Measurements from ENCODE around the gene DLG2. TPM values are rescaled to one million over a fixed set of nuclear protein-coding genes. Genes with fewer than 3 reads are reported as not detected.

The DLG2 gene
- total RNA-seq, 1 experiment from 2014 or later = 17.5 TPM

- Mint-ChIP-seq H3K27me3 (ENCODE audit: low read depth) (no peaks in the 10 kb centered on the region), H3K27ac (no peak overlapping the region), H3K4me1 (peaks cover 50% of the 10 kb centered on the region), H3K36me3 (no peaks in the 10 kb centered on the region), H3K4me3 (no peak overlapping the region), H3K9me3 (no peaks in the 10 kb centered on the region)
- no peak; the same call in 1 of the 2 replicates for ATAC-seq
- CTCF ChIA-PET = interaction anchor here (2.3 kb wide), 1 partner anchor 389 kb away, joined by 6 read pairs; no protein-coding TSS in a partner anchor
- POLR2A ChIA-PET = no interaction called here
- DNase-seq (ENCODE audit: low spot score) = no peak
- TF ChIP-seq PRRX2 (CRISPR knock-in tag; IDR thresholded peaks at IDR 0.05) (no peak), NR3C1 (CRISPR knock-in tag; conservative IDR thresholded peaks at IDR 0.05; ENCODE audit: low read depth) (no peak), TEAD4 (CRISPR knock-in tag; IDR thresholded peaks at IDR 0.05) (no peak), KAT7 (CRISPR knock-in tag; IDR thresholded peaks at IDR 0.05; ENCODE audit: borderline replicate concordance) (no peak), EMX1 (CRISPR knock-in tag; IDR thresholded peaks at IDR 0.05) (no peak)
Measured at GRCh38 chr11:83681906-83682610, 1945.1 kb downstream of the DLG2 start.

DNA sequence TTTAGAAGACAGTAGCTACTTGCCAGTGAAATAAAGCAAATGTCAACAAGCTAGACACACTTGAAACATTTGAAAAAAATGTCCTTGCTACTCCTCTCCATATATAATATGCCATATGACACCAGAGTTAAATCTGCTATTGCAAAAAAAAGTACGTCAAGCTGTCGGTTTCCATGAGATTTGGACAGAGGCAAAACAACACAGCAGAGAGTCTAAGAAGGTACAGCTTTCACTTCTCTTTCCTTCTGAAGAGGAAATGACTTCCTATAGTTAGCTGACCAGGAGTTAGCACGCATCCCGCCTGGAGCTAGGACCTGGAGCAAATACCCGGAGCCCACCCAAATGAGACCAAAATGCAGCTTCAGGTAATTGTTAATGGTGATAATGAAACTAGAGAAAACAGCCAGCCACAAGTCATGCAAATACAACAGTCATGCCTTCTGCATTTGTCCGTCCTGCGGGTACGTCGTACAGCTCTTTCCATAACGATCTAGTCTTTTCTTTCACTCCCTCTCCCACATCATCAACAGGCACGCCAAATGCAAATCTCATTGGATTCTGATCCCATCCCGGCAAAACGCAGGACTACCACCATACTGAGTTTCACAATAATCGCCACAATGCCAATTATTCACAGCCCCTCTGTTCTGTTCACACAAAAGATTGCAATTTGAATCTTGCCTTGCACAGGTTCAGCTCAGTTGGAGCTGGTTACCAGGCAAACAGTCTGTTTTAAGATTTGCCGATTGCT lies 1945.9 kb downstream of the DLG2 start:
- DNase-seq (ENCODE audit: low spot score) = no peak
- CTCF ChIA-PET = interaction anchor here (1.3 to 2.3 kb wide), 2 partner anchors 10 to 388 kb away, joined by 6 read pairs; no protein-coding TSS in a partner anchor
- no peaks in the 10 kb centered on the region for H3K36me3 Mint-ChIP-seq
- peaks cover 50% of the 10 kb centered on the region for H3K4me1 Mint-ChIP-seq
- H3K27ac Mint-ChIP-seq = no peak overlapping the region
- ATAC-seq = no peak; the same call in 1 of the 2 replicates
- no peaks in the 10 kb centered on the region for H3K27me3 Mint-ChIP-seq (ENCODE audit: low read depth)
- H3K4me3 Mint-ChIP-seq = no peak overlapping the region
- TF ChIP-seq, protein P1, sequence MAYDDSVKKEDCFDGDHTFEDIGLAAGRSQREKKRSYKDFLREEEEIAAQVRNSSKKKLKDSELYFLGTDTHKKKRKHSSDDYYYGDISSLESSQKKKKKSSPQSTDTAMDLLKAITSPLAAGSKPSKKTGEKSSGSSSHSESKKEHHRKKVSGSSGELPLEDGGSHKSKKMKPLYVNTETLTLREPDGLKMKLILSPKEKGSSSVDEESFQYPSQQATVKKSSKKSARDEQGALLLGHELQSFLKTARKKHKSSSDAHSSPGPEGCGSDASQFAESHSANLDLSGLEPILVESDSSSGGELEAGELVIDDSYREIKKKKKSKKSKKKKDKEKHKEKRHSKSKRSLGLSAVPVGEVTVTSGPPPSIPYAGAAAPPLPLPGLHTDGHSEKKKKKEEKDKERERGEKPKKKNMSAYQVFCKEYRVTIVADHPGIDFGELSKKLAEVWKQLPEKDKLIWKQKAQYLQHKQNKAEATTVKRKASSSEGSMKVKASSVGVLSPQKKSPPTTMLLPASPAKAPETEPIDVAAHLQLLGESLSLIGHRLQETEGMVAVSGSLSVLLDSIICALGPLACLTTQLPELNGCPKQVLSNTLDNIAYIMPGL (CRISPR knock-in tag; IDR thresholded peaks at IDR 0.05) = no peak
- TF ChIP-seq ERG (CRISPR knock-in tag; IDR thresholded peaks at IDR 0.05) = no peak
- TF ChIP-seq SP1 (CRISPR knock-in tag; conservative IDR thresholded peaks at IDR 0.05) = no peak
- TF ChIP-seq ZNF396 (CRISPR knock-in tag; IDR thresholded peaks at IDR 0.05; ENCODE audit: borderline replicate concordance) = no peak
- TF ChIP-seq ZNF232 (CRISPR knock-in tag; IDR thresholded peaks at IDR 0.05) = no peak
- TF ChIP-seq, protein P2, sequence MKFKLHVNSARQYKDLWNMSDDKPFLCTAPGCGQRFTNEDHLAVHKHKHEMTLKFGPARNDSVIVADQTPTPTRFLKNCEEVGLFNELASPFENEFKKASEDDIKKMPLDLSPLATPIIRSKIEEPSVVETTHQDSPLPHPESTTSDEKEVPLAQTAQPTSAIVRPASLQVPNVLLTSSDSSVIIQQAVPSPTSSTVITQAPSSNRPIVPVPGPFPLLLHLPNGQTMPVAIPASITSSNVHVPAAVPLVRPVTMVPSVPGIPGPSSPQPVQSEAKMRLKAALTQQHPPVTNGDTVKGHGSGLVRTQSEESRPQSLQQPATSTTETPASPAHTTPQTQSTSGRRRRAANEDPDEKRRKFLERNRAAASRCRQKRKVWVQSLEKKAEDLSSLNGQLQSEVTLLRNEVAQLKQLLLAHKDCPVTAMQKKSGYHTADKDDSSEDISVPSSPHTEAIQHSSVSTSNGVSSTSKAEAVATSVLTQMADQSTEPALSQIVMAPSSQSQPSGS (CRISPR knock-in tag; IDR thresholded peaks at IDR 0.05; ENCODE audit: borderline replicate concordance, low read depth) = no peak
- TF ChIP-seq, protein P3, sequence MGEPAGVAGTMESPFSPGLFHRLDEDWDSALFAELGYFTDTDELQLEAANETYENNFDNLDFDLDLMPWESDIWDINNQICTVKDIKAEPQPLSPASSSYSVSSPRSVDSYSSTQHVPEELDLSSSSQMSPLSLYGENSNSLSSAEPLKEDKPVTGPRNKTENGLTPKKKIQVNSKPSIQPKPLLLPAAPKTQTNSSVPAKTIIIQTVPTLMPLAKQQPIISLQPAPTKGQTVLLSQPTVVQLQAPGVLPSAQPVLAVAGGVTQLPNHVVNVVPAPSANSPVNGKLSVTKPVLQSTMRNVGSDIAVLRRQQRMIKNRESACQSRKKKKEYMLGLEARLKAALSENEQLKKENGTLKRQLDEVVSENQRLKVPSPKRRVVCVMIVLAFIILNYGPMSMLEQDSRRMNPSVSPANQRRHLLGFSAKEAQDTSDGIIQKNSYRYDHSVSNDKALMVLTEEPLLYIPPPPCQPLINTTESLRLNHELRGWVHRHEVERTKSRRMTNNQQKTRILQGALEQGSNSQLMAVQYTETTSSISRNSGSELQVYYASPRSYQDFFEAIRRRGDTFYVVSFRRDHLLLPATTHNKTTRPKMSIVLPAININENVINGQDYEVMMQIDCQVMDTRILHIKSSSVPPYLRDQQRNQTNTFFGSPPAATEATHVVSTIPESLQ (CRISPR knock-in tag; IDR thresholded peaks at IDR 0.05) = no peak
- TF ChIP-seq OVOL2 (CRISPR knock-in tag; IDR thresholded peaks at IDR 0.05; ENCODE audit: borderline replicate concordance) = no peak
- no peak for TF ChIP-seq ZNF317 (CRISPR knock-in tag; IDR thresholded peaks at IDR 0.05; ENCODE audit: borderline replicate concordance, low read depth)
- TF ChIP-seq, protein P4, sequence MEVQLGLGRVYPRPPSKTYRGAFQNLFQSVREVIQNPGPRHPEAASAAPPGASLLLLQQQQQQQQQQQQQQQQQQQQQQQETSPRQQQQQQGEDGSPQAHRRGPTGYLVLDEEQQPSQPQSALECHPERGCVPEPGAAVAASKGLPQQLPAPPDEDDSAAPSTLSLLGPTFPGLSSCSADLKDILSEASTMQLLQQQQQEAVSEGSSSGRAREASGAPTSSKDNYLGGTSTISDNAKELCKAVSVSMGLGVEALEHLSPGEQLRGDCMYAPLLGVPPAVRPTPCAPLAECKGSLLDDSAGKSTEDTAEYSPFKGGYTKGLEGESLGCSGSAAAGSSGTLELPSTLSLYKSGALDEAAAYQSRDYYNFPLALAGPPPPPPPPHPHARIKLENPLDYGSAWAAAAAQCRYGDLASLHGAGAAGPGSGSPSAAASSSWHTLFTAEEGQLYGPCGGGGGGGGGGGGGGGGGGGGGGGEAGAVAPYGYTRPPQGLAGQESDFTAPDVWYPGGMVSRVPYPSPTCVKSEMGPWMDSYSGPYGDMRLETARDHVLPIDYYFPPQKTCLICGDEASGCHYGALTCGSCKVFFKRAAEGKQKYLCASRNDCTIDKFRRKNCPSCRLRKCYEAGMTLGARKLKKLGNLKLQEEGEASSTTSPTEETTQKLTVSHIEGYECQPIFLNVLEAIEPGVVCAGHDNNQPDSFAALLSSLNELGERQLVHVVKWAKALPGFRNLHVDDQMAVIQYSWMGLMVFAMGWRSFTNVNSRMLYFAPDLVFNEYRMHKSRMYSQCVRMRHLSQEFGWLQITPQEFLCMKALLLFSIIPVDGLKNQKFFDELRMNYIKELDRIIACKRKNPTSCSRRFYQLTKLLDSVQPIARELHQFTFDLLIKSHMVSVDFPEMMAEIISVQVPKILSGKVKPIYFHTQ (CRISPR knock-in tag; IDR thresholded peaks at IDR 0.05) = no peak
- TF ChIP-seq SMAD3 (CRISPR knock-in tag; IDR thresholded peaks at IDR 0.05; ENCODE audit: borderline replicate concordance) = no peak
- no peaks in the 10 kb centered on the region for H3K9me3 Mint-ChIP-seq
- POLR2A ChIA-PET = no interaction called here

Data from WTC11 (cell line).